WTC11 (cell line): Measurements from ENCODE around the gene PTPRU. TPM values are rescaled to one million over a fixed set of nuclear protein-coding genes. Genes with fewer than 3 reads are reported as not detected.

ENCODE experiments used
- ATAC-seq: fragments of 200-7000 bp; cut with Tn5 transposase; 2 replicates; pipeline ENCODE4 v1.10.0; 2021; ENCODE audit warnings: mild to moderate bottlenecking, moderate library complexity
- CTCF ChIA-PET: fragments of 300-600 bp; sonication (Branson Sonifier 250); formaldehyde crosslinking; loops from one replicate; lab custom pipeline; 2021; ENCODE audit warnings: antibody characterized with exemption; lab: Charles Lee
- POLR2A ChIA-PET: fragments of 350-600 bp; sonication (Branson Sonifier 250); formaldehyde crosslinking; loops from one replicate; lab custom pipeline; 2021; ENCODE audit warnings: antibody characterized with exemption; lab: Charles Lee
- DNase-seq: peaks from one replicate; pipeline ENCODE4 v3.0.0; 2021; ENCODE audit warnings: low spot score
- H3K27ac Mint-ChIP-seq: 2 replicates; pipeline ENCODE4 v1.8.0; 2021; ENCODE audit warnings: mixed read lengths
- H3K27me3 Mint-ChIP-seq: 2 replicates; pipeline ENCODE4 v1.8.0; 2021; ENCODE audit warnings: low read depth, mild to moderate bottlenecking, moderate library complexity, mixed read lengths
- H3K36me3 Mint-ChIP-seq: 2 replicates; pipeline ENCODE4 v1.8.0; 2021; ENCODE audit warnings: mixed read lengths
- H3K4me1 Mint-ChIP-seq: 2 replicates; pipeline ENCODE4 v1.8.0; 2022; ENCODE audit warnings: mixed read lengths
- H3K4me3 Mint-ChIP-seq: 2 replicates; pipeline ENCODE4 v1.8.0; 2021; ENCODE audit warnings: mild to moderate bottlenecking, moderate library complexity, mixed read lengths
- H3K9me3 Mint-ChIP-seq: 2 replicates; pipeline ENCODE4 v1.8.0; 2021; ENCODE audit warnings: mixed read lengths
- AFF4 ChIP-seq: sonication (generic); formaldehyde crosslinking; IDR thresholded peaks from 2 replicates; pipeline ENCODE4 v1.8.1; 2023; ENCODE audit warnings: mild to moderate bottlenecking, missing genetic modification reagents, borderline replicate concordance
- ATF1 ChIP-seq: sonication (generic); formaldehyde crosslinking; IDR thresholded peaks from 2 replicates; pipeline ENCODE4 v1.8.1; 2023; ENCODE audit warnings: mild to moderate bottlenecking, moderate library complexity, missing genetic modification reagents
- ESRRA ChIP-seq: sonication (generic); formaldehyde crosslinking; IDR thresholded peaks from 2 replicates; pipeline ENCODE4 v1.8.1; 2022; ENCODE audit warnings: mild to moderate bottlenecking, missing genetic modification reagents, borderline replicate concordance
- FOXP4 ChIP-seq: sonication (generic); formaldehyde crosslinking; IDR thresholded peaks from 2 replicates; pipeline ENCODE4 v1.8.0; 2022; ENCODE audit warnings: mild to moderate bottlenecking, missing genetic modification reagents
- IRF1 ChIP-seq: sonication (generic); formaldehyde crosslinking; IDR thresholded peaks from 2 replicates; pipeline ENCODE4 v1.8.0; 2023; ENCODE audit warnings: missing genetic modification reagents
- JAZF1 ChIP-seq: fragments of 250-450 bp; sonication (Bioruptor Pico); IDR thresholded peaks from 2 replicates; pipeline ENCODE4 v1.9.0; 2021; ENCODE audit warnings: moderate library complexity, mild to moderate bottlenecking, inconsistent platforms
- JUN ChIP-seq: sonication (generic); formaldehyde crosslinking; IDR thresholded peaks from 2 replicates; pipeline ENCODE4 v1.8.0; 2023; ENCODE audit warnings: mild to moderate bottlenecking, missing genetic modification reagents
- KAT7 ChIP-seq: sonication (generic); formaldehyde crosslinking; IDR thresholded peaks from 2 replicates; pipeline ENCODE4 v1.8.1; 2023; ENCODE audit warnings: missing genetic modification reagents, mild to moderate bottlenecking, borderline replicate concordance
- SMAD4 ChIP-seq: sonication (generic); formaldehyde crosslinking; IDR thresholded peaks from 2 replicates; pipeline ENCODE4 v1.8.0; 2022; ENCODE audit warnings: mild to moderate bottlenecking, missing genetic modification reagents
- TP53 ChIP-seq: sonication (generic); formaldehyde crosslinking; IDR thresholded peaks from 2 replicates; pipeline ENCODE4 v1.8.1; 2023; ENCODE audit warnings: mild to moderate bottlenecking, missing genetic modification reagents
- ZMAT4 ChIP-seq: fragments of 250-450 bp; sonication (Bioruptor Pico); IDR thresholded peaks from 2 replicates; pipeline ENCODE4 v1.9.0; 2021; ENCODE audit warnings: mild to moderate bottlenecking
- ZNF281 ChIP-seq: sonication (generic); formaldehyde crosslinking; IDR thresholded peaks from 2 replicates; pipeline ENCODE4 v1.8.0; 2023; ENCODE audit warnings: mild to moderate bottlenecking, missing genetic modification reagents
- ZNF416 ChIP-seq: fragments of 250-450 bp; sonication (Bioruptor Pico); IDR thresholded peaks from 2 replicates; pipeline ENCODE4 v1.9.0; 2021; ENCODE audit warnings: mild to moderate bottlenecking, inconsistent platforms
- ZNF425 ChIP-seq: fragments of 250-450 bp; sonication (Bioruptor Pico); conservative IDR thresholded peaks from 2 replicates; pipeline ENCODE4 v1.9.0; 2021; ENCODE audit warnings: mild to moderate bottlenecking
- ZNF512 ChIP-seq: sonication (generic); formaldehyde crosslinking; IDR thresholded peaks from 2 replicates; pipeline ENCODE4 v1.8.1; 2022; ENCODE audit warnings: missing genetic modification reagents, borderline replicate concordance
- ZSCAN18 ChIP-seq: fragments of 250-450 bp; sonication (Bioruptor Pico); IDR thresholded peaks from 2 replicates; pipeline ENCODE4 v2.1.2; 2022; ENCODE audit warnings: mild to moderate bottlenecking, moderate library complexity
- total RNA-seq: library from RNA; stranded (reverse); gene quantifications from 3 replicates; pipeline ENCODE4 v1.2.3, GENCODE V29; 2021

PTPRU gene
- total RNA-seq, 1 experiment from 2014 or later, result 75.4 TPM

- H3K36me3 Mint-ChIP-seq, result peaks cover 18% of the 10 kb centered on the region
- TF ChIP-seq ZNF512 (CRISPR knock-in tag) (no peak), ZNF425 (CRISPR knock-in tag) (no peak), KAT7 (no peak)
- peaks cover 3% of the 10 kb centered on the region; the same call in 1 of the 2 replicates for H3K9me3 Mint-ChIP-seq
- ChIA-PET POLR2A (no interaction called here), CTCF (no interaction called here)
- no peaks in the 10 kb centered on the region for H3K27me3 Mint-ChIP-seq
- peaks cover 25% of the 10 kb centered on the region for H3K4me1 Mint-ChIP-seq
- peak overlapping the region; percentile 44; the same call in 1 of the 2 replicates for H3K27ac Mint-ChIP-seq
- DNase-seq (no peak), ATAC-seq (no peak)
- no peak overlapping the region for H3K4me3 Mint-ChIP-seq
Measured at GRCh38 chr1:29279406-29279805, 43.1 kb downstream of the PTPRU start.

- no peak for ATAC-seq
- DNase-seq, result no peak
- Mint-ChIP-seq H3K4me1 (peaks cover 27% of the 10 kb centered on the region), H3K27ac (no peak overlapping the region), H3K4me3 (no peak overlapping the region), H3K27me3 (no peaks in the 10 kb centered on the region), H3K9me3 (peaks cover 3% of the 10 kb centered on the region; the same call in 1 of the 2 replicates), H3K36me3 (peaks cover 18% of the 10 kb centered on the region)
- TF ChIP-seq ZSCAN18 (CRISPR knock-in tag), result no peak
- TF ChIP-seq ZNF281 (CRISPR knock-in tag), result no peak
- no peak for TF ChIP-seq ZNF416 (CRISPR knock-in tag)
- TF ChIP-seq JAZF1 (CRISPR knock-in tag), result no peak
- no peak for TF ChIP-seq ZMAT4 (CRISPR knock-in tag)
- no peak for TF ChIP-seq FOXP4
- no peak for TF ChIP-seq TP53 (CRISPR knock-in tag)
- TF ChIP-seq AFF4 (CRISPR knock-in tag), result no peak
- TF ChIP-seq SMAD4 (CRISPR knock-in tag), result no peak
- TF ChIP-seq JUN (CRISPR knock-in tag), result no peak
- no peak for TF ChIP-seq ESRRA
- no peak for TF ChIP-seq ATF1
- no peak for TF ChIP-seq IRF1 (CRISPR knock-in tag)
- ChIA-PET CTCF (no interaction called here), POLR2A (no interaction called here)
Measured at GRCh38 chr1:29279951-29280391, 43.6 kb downstream of the PTPRU start.
